Activated CD4-positive, alpha-beta T cell treated with anti-CD3 and anti-CD28 coated beads, Interleukin-2, amount 50 U/mL, for 1 hour (primary cell): Measurements from ENCODE around the gene KNSTRN.

Experiments used
- DNase-seq: peaks from one replicate; pipeline ENCODE4 v3.0.0-alpha.2; 2020

The KNSTRN gene

GRCh38 chr15:40435710-40436089 is 53.2 kb downstream of the KNSTRN start:
- no peak for DNase-seq

GRCh38 chr15:40436116-40436891 is 53.8 kb downstream of the KNSTRN start:
- no peak for DNase-seq

- DNase-seq = no peak
Observed at GRCh38 chr15:40436892-40437751, 54.6 kb downstream of the KNSTRN start.

GRCh38 chr15:40437752-40438687 is 55.5 kb downstream of the KNSTRN start:
- DNase-seq = no peak

GRCh38 chr15:40438712-40439111 is 56.2 kb downstream of the KNSTRN start:
- no peak for DNase-seq

GRCh38 chr15:40439461-40439959 is 57.0 kb downstream of the KNSTRN start:
- DNase-seq = no peak

- DNase-seq = no peak
Observed at GRCh38 chr15:40439960-40440742, 57.6 kb downstream of the KNSTRN start.

GRCh38 chr15:40440743-40441564 is 58.4 kb downstream of the KNSTRN start, which contains the start of gene BAHD1:
BAHD1 (plus strand) TSS chr15:40440953; CDS start chr15:40458465, 17,512 bp downstream.
- DNase-seq = peak; percentile 94

GRCh38 chr15:40441565-40442531 is 59.3 kb downstream of the KNSTRN start:
- peak; percentile 24 for DNase-seq

GRCh38 chr15:40443255-40443654 is 60.7 kb downstream of the KNSTRN start:
- DNase-seq = no peak

GRCh38 chr15:40443846-40444245 is 61.3 kb downstream of the KNSTRN start:
- DNase-seq = no peak
